ENCODE measurements around the gene CDH4.

- TF ChIP-seq EP300 (IDR thresholded peaks at IDR 0.05) (no peak), CTCF (IDR thresholded peaks at IDR 0.05) (no peak)
Observed at GRCh38 chr20:61895016-61895415, 643.0 kb downstream of the CDH4 start.

Data from sigmoid colon (tissue), 4 donors.